Testis (tissue), 3 donors: ENCODE data around the gene RUNX3. TPM values are rescaled to one million over a fixed set of nuclear protein-coding genes. Genes with fewer than 3 reads are reported as not detected.

Experiments
- DNase-seq: peaks from one replicate; pipeline ENCODE4 v3.0.0-alpha.2; 2019
- H3K27ac ChIP-seq, 2 donors: fragments of 200-600 bp; sonication (generic); one replicate each; pipeline ENCODE4 v1.5.1; 2019
- H3K27me3 ChIP-seq: fragments of 200-600 bp; sonication (generic); one replicate; pipeline ENCODE4 v1.5.1; 2019
- H3K36me3 ChIP-seq: fragments of 200-600 bp; sonication (generic); one replicate; pipeline ENCODE4 v1.5.1; 2017; ENCODE audit warnings: low read depth; ENCODE audit errors: missing control alignments
- H3K4me1 ChIP-seq: fragments of 200-600 bp; sonication (generic); one replicate; pipeline ENCODE4 v1.5.1; 2019
- H3K4me3 ChIP-seq, 2 donors: fragments of 200-600 bp; sonication (generic); one replicate each; pipeline ENCODE4 v1.5.1; 2017 to 2019
- H3K9me3 ChIP-seq: fragments of 200-600 bp; sonication (generic); one replicate; pipeline ENCODE4 v1.5.1; 2017
- POLR2A ChIP-seq: fragments of 450-650 bp; IDR thresholded peaks from one replicate; pipeline ENCODE4 v1.6.1; 2017; ENCODE audit warnings: antibody characterized with exemption, mild to moderate bottlenecking, moderate library complexity
- WGBS, 2 donors: methylation state at CpG; one replicate each; pipeline ENCODE4 v1.1.5; 2018; 5-methylcytosine and 5-hydroxymethylcytosine counted together
- intact Hi-C: fragments of 100-400 bp; cut with DNase I; formaldehyde crosslinking; loops from one replicate; pipeline ENCODE4 v1.15.1; 2023; ENCODE audit warnings: low total_unique reads
- polyA plus RNA-seq: library from polyadenylated mRNA; stranded (reverse); fragments of 350-450 nt; fragmentation: Illumina TruSeq; extraction: RNeasy Lipid Tissue Mini Kit (QIAGEN cat#74804); gene quantifications from one replicate; pipeline ENCODE4 v1.2.3, GENCODE V29; 2014; ENCODE audit warnings: low read depth, low replicate concordance; ENCODE audit not compliant: insufficient read depth
- total RNA-seq, 2 donors: library from RNA; depleted of rRNA; stranded (reverse); fragments of >200 nt; gene quantifications; one replicate each; pipeline ENCODE4 v1.2.3, GENCODE V29; 2016
- TF ChIP-seq, protein P1 (sequence below), 3 experiments: fragments of 450-650 bp in 2 of 3; fragments of 200-600 bp in 1 of 3; sonication (generic) in 1 of 3; IDR thresholded peaks; one replicate each; pipeline ENCODE4 v1.5.1; 2016 to 2019; ENCODE audit warnings: antibody characterized with exemption in 3 of 3, mild to moderate bottlenecking in 2 of 3, moderate library complexity in 1 of 3

Gene RUNX3
- total and polyA plus RNA-seq, 3 donors from 2014 or later = 5.1 to 6.4 (median 5.7) TPM

DNA sequence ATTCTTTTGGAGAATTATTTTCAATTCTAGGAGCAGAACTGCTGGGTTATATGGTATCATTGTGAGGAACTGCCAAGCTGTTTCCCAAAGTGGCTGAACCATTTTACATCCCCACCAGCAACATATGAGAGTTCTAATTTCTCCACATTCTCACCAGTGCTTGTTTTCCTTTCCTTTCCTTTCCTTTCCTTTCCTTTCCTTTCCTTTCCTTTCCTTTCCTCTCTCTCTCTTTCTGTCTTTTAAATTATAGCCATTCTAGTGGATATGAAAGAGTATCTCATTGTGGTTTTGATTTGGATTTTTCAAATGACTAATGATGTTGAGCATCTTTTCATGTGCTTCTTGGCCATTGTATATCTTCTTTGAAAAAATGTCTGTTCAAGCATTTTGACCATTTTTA lies 45.3 kb downstream of the RUNX3 start:
- no peak for TF ChIP-seq POLR2A
- TF ChIP-seq, protein P1, sequence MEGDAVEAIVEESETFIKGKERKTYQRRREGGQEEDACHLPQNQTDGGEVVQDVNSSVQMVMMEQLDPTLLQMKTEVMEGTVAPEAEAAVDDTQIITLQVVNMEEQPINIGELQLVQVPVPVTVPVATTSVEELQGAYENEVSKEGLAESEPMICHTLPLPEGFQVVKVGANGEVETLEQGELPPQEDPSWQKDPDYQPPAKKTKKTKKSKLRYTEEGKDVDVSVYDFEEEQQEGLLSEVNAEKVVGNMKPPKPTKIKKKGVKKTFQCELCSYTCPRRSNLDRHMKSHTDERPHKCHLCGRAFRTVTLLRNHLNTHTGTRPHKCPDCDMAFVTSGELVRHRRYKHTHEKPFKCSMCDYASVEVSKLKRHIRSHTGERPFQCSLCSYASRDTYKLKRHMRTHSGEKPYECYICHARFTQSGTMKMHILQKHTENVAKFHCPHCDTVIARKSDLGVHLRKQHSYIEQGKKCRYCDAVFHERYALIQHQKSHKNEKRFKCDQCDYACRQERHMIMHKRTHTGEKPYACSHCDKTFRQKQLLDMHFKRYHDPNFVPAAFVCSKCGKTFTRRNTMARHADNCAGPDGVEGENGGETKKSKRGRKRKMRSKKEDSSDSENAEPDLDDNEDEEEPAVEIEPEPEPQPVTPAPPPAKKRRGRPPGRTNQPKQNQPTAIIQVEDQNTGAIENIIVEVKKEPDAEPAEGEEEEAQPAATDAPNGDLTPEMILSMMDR (IDR thresholded peaks at IDR 0.05) = no peak
- DNase-seq = no peak
- intact Hi-C loops = no loop called here
- Histone ChIP-seq H3K4me3 (no peak overlapping the region), H3K4me1 (no peaks in the 10 kb centered on the region), H3K27me3 (no peaks in the 10 kb centered on the region), H3K27ac (no peak overlapping the region), H3K36me3 (no peaks in the 10 kb centered on the region), H3K9me3 (no peaks in the 10 kb centered on the region)

DNA sequence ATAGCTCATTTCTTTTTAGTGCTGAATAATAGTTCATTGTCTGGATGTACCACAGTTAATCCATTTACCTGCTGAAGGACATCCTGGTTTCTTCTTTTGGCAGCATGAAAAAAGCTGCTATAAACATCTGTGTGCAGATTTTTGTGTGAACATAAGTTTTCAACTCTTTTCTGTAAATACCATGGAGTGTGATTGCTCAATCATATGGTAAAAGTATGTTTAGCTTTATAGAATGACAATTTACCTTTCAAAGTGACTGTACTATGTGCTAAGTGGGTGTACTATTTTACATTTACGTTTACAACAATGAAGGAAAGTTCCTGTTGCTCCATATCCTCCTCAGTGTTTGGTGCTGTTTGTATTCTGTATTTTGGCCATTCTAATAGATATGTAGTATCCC lies 49.0 kb downstream of the RUNX3 start:
- H3K27ac ChIP-seq = no peak overlapping the region
- H3K4me1 ChIP-seq = no peaks in the 10 kb centered on the region
- no peak for DNase-seq
- H3K9me3 ChIP-seq = no peaks in the 10 kb centered on the region
- TF ChIP-seq, protein P1 (IDR thresholded peaks at IDR 0.05) = no peak
- TF ChIP-seq POLR2A = no peak
- no peaks in the 10 kb centered on the region for H3K27me3 ChIP-seq
- H3K4me3 ChIP-seq = no peak overlapping the region
- intact Hi-C loops = no loop called here
- no peaks in the 10 kb centered on the region for H3K36me3 ChIP-seq
- WGBS, 2 donors = 52 to 57% methylated on average over 1 of the region's 1 CpG

DNA sequence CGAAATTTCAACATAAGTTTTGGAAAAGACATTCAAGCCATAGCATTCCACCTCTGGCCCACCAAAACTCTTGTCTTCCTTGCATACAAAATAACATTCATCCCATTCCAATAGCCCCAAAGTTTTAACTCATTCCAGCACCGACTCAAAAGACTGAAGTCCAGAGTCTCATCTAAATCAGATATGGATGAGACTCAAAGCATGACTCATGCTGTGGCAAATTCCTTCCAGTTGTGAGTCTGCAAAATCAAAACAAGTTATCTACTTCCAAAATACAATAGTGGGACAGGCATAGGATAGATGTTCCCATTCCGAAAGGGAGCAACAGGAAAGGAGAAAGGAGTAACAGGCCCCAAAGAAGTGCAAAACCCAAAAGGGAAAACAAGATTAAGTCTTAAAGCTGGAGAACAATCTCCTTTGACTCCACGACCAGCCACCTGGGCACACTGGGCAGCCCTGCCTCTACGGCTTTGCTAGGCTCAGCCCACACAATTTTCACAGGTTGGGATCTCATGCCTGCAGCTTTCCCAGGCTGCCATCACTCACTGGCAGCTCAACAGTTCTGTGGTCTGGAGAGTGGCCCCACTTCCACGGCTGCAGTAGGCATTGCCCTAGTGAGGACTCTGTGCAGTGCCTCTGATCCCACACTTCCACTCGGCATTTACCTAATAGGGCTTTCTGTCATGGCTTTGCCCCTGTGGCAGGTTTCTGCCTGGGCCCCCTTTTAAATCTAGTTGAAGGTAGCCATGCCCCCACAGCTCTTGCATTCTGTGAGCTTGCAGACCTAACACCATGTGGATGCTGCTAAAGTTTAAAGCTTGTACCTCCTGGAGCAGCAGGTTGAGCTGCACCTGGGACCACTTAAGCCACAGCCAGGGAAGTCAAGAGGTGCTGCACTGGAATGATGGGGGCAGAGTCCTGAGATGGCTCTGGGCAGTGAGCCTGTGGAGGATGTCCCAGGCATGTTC lies 51.0 kb downstream of the RUNX3 start:
- H3K4me1 ChIP-seq = no peaks in the 10 kb centered on the region
- H3K27ac ChIP-seq = no peak overlapping the region
- no peak for DNase-seq
- H3K9me3 ChIP-seq = no peaks in the 10 kb centered on the region
- no peaks in the 10 kb centered on the region for H3K27me3 ChIP-seq
- WGBS, 2 donors = 86 to 89% methylated on average over 7 of the region's 7 CpGs
- intact Hi-C loops = no loop called here
- TF ChIP-seq, protein P1 (IDR thresholded peaks at IDR 0.05) = no peak
- TF ChIP-seq POLR2A = no peak
- H3K4me3 ChIP-seq = no peak overlapping the region
- H3K36me3 ChIP-seq = no peaks in the 10 kb centered on the region

DNA sequence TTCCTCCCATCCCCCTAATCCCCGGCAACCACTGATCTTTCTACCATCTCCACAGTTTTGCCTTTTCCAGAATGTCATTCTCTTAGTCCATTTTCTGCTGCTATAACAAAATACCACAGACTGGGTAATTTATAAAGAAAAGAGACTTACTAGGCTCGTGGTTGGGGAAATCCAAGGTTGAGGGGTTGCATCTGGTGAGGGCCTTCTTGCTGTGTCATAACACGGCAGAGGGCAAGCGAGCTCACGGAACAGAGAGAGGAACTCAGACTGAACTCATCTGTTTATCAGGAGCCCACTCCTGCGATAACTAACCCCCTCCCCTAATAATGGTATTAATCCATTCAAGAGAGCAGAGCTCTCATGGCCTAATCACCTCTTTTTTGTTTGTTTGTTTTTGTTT lies 52.0 kb downstream of the RUNX3 start:
- H3K4me1 ChIP-seq = no peaks in the 10 kb centered on the region

More for the DNA sequence above, 52.0 kb downstream of the RUNX3 start:
- H3K36me3 ChIP-seq = no peaks in the 10 kb centered on the region
- DNase-seq = no peak
- no peak for TF ChIP-seq POLR2A
- TF ChIP-seq, protein P1 (IDR thresholded peaks at IDR 0.05) = no peak
- H3K27ac ChIP-seq = no peak overlapping the region
- intact Hi-C loops = no loop called here
- H3K4me3 ChIP-seq = no peak overlapping the region
- WGBS, 2 donors = 83 to 89% methylated on average over 6 of the region's 6 CpGs
- H3K27me3 ChIP-seq = no peaks in the 10 kb centered on the region
- H3K9me3 ChIP-seq = no peaks in the 10 kb centered on the region
